ENCODE measurements around the gene ESYT1. TPM values are rescaled to one million over a fixed set of nuclear protein-coding genes. Genes with fewer than 3 reads are reported as not detected.
A peak's percentile ranks its signal among the peaks of the same experiment; 100 is the strongest.

Gene ESYT1
- total and polyA plus RNA-seq, 9 of the 15 experiments (the other 6 are each of a cell fraction or from before 2014, with no cell fraction given): 132 to 420 (median 164) TPM

GRCh38 chr12:56160894-56161689 is 33.0 kb downstream of the ESYT1 start (continued):
- peak; percentile 53; the same call in 1 of the 2 replicates for TF ChIP-seq POLR2G (IDR thresholded peaks at IDR 0.05; ENCODE audit: low read depth, low read length)
- no peak for TF ChIP-seq ZNF354B (CRISPR knock-in tag; IDR thresholded peaks at IDR 0.05)
- no peak for TF ChIP-seq MED1 (CRISPR knock-in tag; IDR thresholded peaks at IDR 0.05; ENCODE audit: borderline replicate concordance)
- TF ChIP-seq RBFOX2 (IDR thresholded peaks at IDR 0.05; ENCODE audit: low read depth, low read length): peak; percentile 74
- TF ChIP-seq GTF2A2 (tag; IDR thresholded peaks at IDR 0.05): no peak

- WGBS (ENCODE audit: insufficient coverage, low coverage, missing lambda C conversion rate): 84% methylated on average over 10 of the region's 10 CpGs
- ChIA-PET CTCF (ENCODE audit: low intra/inter-chr PET ratio) (no interaction called here), POLR2A (interaction anchor here (0.5 to 8.9 kb wide), 17 partner anchors 8 to 267 kb away, joined by 3 to 124 read pairs (median 8); partner anchors contain the start of genes CNPY2, ESYT1, MYL6B and PA2G4)
- BruUV-seq (replicated peaks): no TSS peak
- Histone ChIP-seq H4K20me1 (replicated peaks; ENCODE audit: control insufficient read depth, insufficient read depth, low read length) (peaks cover 34% of the 10 kb centered on the region; the same call in 1 of the 2 replicates), H3K9me3 (replicated peaks; ENCODE audit: control insufficient read depth, insufficient read depth, low read depth, low read length) (no peaks in the 10 kb centered on the region), H3K27me3 (ENCODE audit: control insufficient read depth in 2 of 2, insufficient read depth in 2 of 2, low read length in 2 of 2) (no peaks in the 10 kb centered on the region), H3K9ac (ENCODE audit: insufficient read depth in 1 of 2, low read depth in 2 of 2, low read length in 2 of 2) (no peak overlapping the region), H3K79me2 (ENCODE audit: control insufficient read depth, insufficient read depth, low read length) (peaks cover 40% of the 10 kb centered on the region), H2AFZ (ENCODE audit: low read depth, low read length) (no peak overlapping the region), H3K36me3 (ENCODE audit: control insufficient read depth, insufficient read depth, low read length) (peaks cover 77% of the 10 kb centered on the region), H3K27ac (ENCODE audit: extremely low read depth, low read depth, low read length) (no peak overlapping the region), H3K4me1 (replicated peaks in 1 of 2; ENCODE audit: control insufficient read depth in 2 of 2, insufficient read depth in 2 of 2, low read length in 2 of 2) (peaks cover 16 to 27% of the 10 kb centered on the region in 2 experiments; a peak in 4 of 5 replicates), H3K4me2 (ENCODE audit: insufficient read depth, low read length) (no peak overlapping the region), H3K4me3 (no peak overlapping the region), H3K9me1 (ENCODE audit: control insufficient read depth, insufficient read depth, low read length) (peaks cover 3% of the 10 kb centered on the region)
- intact Hi-C loops (cut with micrococcal nuclease) (no loop called here), in situ Hi-C loops (cut with MboI) (no loop called here)
- FAIRE-seq: no peak
- DNase-seq (ENCODE audit: extremely low read depth in 1 of 4, low spot score in 3 of 4): no peak
- no peak for ATAC-seq
- no peak for TF ChIP-seq HDAC2 (IDR thresholded peaks at IDR 0.05)
- TF ChIP-seq TAF9B (IDR thresholded peaks at IDR 0.05; ENCODE audit: partially characterized antibody): no peak
- TF ChIP-seq KDM2B (CRISPR knock-in tag; IDR thresholded peaks at IDR 0.05): no peak
- no peak for TF ChIP-seq MCM5 (IDR thresholded peaks at IDR 0.05; ENCODE audit: low read depth)
- TF ChIP-seq KDM4B (IDR thresholded peaks at IDR 0.05; ENCODE audit: borderline replicate concordance in 2 of 2, low read depth in 1 of 2): no peak
- 0 out of 2 replicates have a peak, but pooled peaks have one; percentile 30 for TF ChIP-seq SUPT5H (IDR thresholded peaks at IDR 0.05)
- TF ChIP-seq RBM34 (IDR thresholded peaks at IDR 0.05; ENCODE audit: borderline replicate concordance, insufficient read depth, low read length): no peak
- no peak for TF ChIP-seq ZNF263 (CRISPR knock-in tag; IDR thresholded peaks at IDR 0.05; ENCODE audit: borderline replicate concordance)
- TF ChIP-seq POLR2AphosphoS5 (IDR thresholded peaks at IDR 0.05; ENCODE audit: control insufficient read depth, insufficient read depth, low read depth, low read length): peak; percentile 37; the same call in 1 of the 2 replicates
- no peak for TF ChIP-seq ELK3 (CRISPR knock-in tag; IDR thresholded peaks at IDR 0.05)
- peak; percentile 30 for TF ChIP-seq KDM5B (IDR thresholded peaks at IDR 0.05; ENCODE audit: insufficient replicate concordance, low read depth, low read length)
- TF ChIP-seq ZNF140 (CRISPR knock-in tag; IDR thresholded peaks at IDR 0.05): no peak
- TF ChIP-seq POLR2G (IDR thresholded peaks at IDR 0.05; ENCODE audit: low read depth, low read length): 0 out of 2 replicates have a peak, but pooled peaks have one; percentile 14
- no peak for TF ChIP-seq ELK1 (CRISPR knock-in tag; IDR thresholded peaks at IDR 0.05)
Observed at GRCh38 chr12:56161690-56162351, 33.8 kb downstream of the ESYT1 start.

All from K562 (cell line).